Osteoblast (primary cell): ENCODE results near the gene PRDM5. TPM values are rescaled to one million over a fixed set of nuclear protein-coding genes. Genes with fewer than 3 reads are reported as not detected.

Source experiments
- DNase-seq: peaks from one replicate; pipeline ENCODE4 v3.0.0; 2011; ENCODE audit warnings: low spot score, mixed read lengths; ENCODE audit not compliant: insufficient read length; ENCODE audit errors: missing footprints
- H2AFZ ChIP-seq: 2 replicates; pipeline ENCODE4 v1.6.0; 2011; ENCODE audit warnings: mild to moderate bottlenecking, low read length
- H3K27ac ChIP-seq: 2 replicates; pipeline ENCODE4 v1.5.1; 2011; ENCODE audit warnings: mild to moderate bottlenecking, low read depth, low read length, moderate library complexity
- H3K27me3 ChIP-seq: 2 replicates; pipeline ENCODE4 v1.6.0; 2012; ENCODE audit warnings: mild to moderate bottlenecking, control low read depth, inconsistent platforms, low read length, moderate library complexity; ENCODE audit not compliant: insufficient read depth
- H3K36me3 ChIP-seq: 2 replicates; pipeline ENCODE4 v1.5.1; 2011; ENCODE audit warnings: mild to moderate bottlenecking, low read length, control low read depth, moderate library complexity; ENCODE audit not compliant: insufficient read depth
- H3K4me1 ChIP-seq: 2 replicates; pipeline ENCODE4 v1.5.1; 2011; ENCODE audit warnings: mild to moderate bottlenecking, low read length, control low read depth, moderate library complexity; ENCODE audit not compliant: insufficient read depth
- H3K4me2 ChIP-seq: 2 replicates; pipeline ENCODE4 v1.6.0; 2011; ENCODE audit warnings: mild to moderate bottlenecking, low read length; ENCODE audit not compliant: insufficient read depth
- H3K4me3 ChIP-seq: fragments of 200-600 bp; sonication (generic); 3 replicates; pipeline ENCODE4 v1.5.1; 2012; ENCODE audit warnings: mild to moderate bottlenecking, low read length, inconsistent platforms; ENCODE audit not compliant: insufficient read depth
- H3K79me2 ChIP-seq: 2 replicates; pipeline ENCODE4 v1.6.0; 2012; ENCODE audit warnings: mild to moderate bottlenecking, low read length, control low read depth, inconsistent platforms; ENCODE audit not compliant: insufficient read depth
- H3K9me3 ChIP-seq: 2 replicates; pipeline ENCODE4 v1.5.1; 2011; ENCODE audit warnings: low read depth, low read length, control low read depth
- H4K20me1 ChIP-seq: 2 replicates; pipeline ENCODE4 v1.6.0; 2012; ENCODE audit warnings: mild to moderate bottlenecking, low read length, control low read depth; ENCODE audit not compliant: insufficient read depth
- CTCF ChIP-seq: IDR thresholded peaks from 2 replicates; pipeline ENCODE4 v1.5.1; 2011; ENCODE audit warnings: mild to moderate bottlenecking, low read depth, low read length, moderate library complexity; ENCODE audit errors: extremely low read depth
- total RNA-seq: library from RNA; depleted of rRNA; stranded (reverse); fragments of >200 nt; gene quantifications from 2 replicates; pipeline ENCODE4 v1.2.3, GENCODE V29; 2012

PRDM5 gene
- total RNA-seq, 1 donor, result 39.4 TPM

DNA sequence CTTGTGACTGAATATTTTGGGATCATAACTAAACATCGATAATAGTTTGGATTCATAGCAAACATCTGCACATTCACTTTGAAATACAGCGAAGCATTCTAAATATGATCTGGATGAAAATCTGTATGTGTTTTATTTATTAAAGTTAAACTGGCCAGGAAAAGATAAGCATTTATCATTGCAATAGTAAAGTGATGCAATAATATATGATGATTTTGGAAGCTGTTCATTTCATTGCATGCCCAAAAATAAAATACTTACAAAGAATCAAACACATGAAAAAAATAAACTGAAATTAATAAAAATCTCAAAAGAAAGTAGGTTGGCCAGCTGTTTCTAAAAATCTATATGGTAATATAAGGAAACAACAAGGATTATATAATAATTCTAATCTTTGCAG is 1.9 kb downstream of the PRDM5 start:
- no peaks in the 10 kb centered on the region for H3K27me3 ChIP-seq
- no peak for TF ChIP-seq CTCF
- H3K79me2 ChIP-seq, result peaks cover 30% of the 10 kb centered on the region
- no peaks in the 10 kb centered on the region for H3K9me3 ChIP-seq
- H4K20me1 ChIP-seq, result no peaks in the 10 kb centered on the region
- DNase-seq, result no peak
- H3K4me1 ChIP-seq, result peaks cover 27% of the 10 kb centered on the region
- H3K27ac ChIP-seq, result no peak overlapping the region
- H3K4me3 ChIP-seq, result no peak overlapping the region
- no peak overlapping the region for H2AFZ ChIP-seq
- H3K4me2 ChIP-seq, result peak overlapping the region; percentile 90
- no peaks in the 10 kb centered on the region for H3K36me3 ChIP-seq

- Histone ChIP-seq H3K79me2 (peaks cover 43% of the 10 kb centered on the region), H3K9me3 (no peaks in the 10 kb centered on the region), H4K20me1 (peaks cover 2% of the 10 kb centered on the region), H3K36me3 (no peaks in the 10 kb centered on the region), H2AFZ (no peak overlapping the region), H3K4me1 (peaks cover 27% of the 10 kb centered on the region), H3K4me3 (no peak overlapping the region), H3K27ac (no peak overlapping the region), H3K27me3 (no peaks in the 10 kb centered on the region), H3K4me2 (no peak overlapping the region)
- peak; percentile 20 for TF ChIP-seq CTCF
- DNase-seq, result peak; percentile 66
Observed at GRCh38 chr4:120919358-120919757, 3.2 kb downstream of the PRDM5 start.

- Histone ChIP-seq H3K36me3 (no peaks in the 10 kb centered on the region), H2AFZ (peak overlapping the region; percentile 23), H3K4me1 (peaks cover 27% of the 10 kb centered on the region), H4K20me1 (peaks cover 2% of the 10 kb centered on the region), H3K79me2 (peaks cover 44% of the 10 kb centered on the region), H3K4me3 (no peak overlapping the region), H3K4me2 (no peak overlapping the region), H3K9me3 (no peaks in the 10 kb centered on the region), H3K27me3 (no peaks in the 10 kb centered on the region), H3K27ac (no peak overlapping the region)
- peak; percentile 46 for DNase-seq
- no peak for TF ChIP-seq CTCF
Observed at GRCh38 chr4:120918788-120919187, 3.7 kb downstream of the PRDM5 start.

DNA sequence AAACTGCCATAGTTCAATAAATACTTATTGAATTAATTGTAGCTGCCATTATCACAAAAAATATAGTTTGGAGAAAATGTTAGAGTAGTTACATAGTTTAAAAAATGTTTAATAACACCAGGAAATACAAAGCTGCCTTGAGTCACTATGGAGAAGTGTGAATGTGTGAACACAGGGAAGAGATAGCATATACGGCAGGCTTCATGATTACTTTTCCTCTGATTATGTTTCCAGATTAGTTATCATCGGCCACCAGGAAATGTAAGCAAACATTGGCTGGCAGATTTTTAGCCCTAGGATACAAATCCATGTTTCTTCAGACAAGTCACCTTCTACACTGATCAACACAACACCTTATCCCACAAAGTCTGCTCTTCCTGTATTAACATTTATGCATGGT is 4.4 kb downstream of the PRDM5 start:
- Histone ChIP-seq H3K4me2 (no peak overlapping the region), H3K4me3 (no peak overlapping the region), H2AFZ (no peak overlapping the region), H3K27me3 (no peaks in the 10 kb centered on the region), H3K27ac (no peak overlapping the region), H3K9me3 (no peaks in the 10 kb centered on the region), H3K36me3 (no peaks in the 10 kb centered on the region), H3K4me1 (peaks cover 21% of the 10 kb centered on the region), H3K79me2 (peaks cover 51% of the 10 kb centered on the region), H4K20me1 (peaks cover 2% of the 10 kb centered on the region)
- no peak for DNase-seq
- TF ChIP-seq CTCF, result no peak
